ENCODE measurements around the gene MAVS. TPM values are rescaled to one million over a fixed set of nuclear protein-coding genes. Genes with fewer than 3 reads are reported as not detected.

MAVS gene
- total and polyA plus RNA-seq, 2 donors (not counting 3 experiments of a cell fraction or from before 2014, with no cell fraction given) = 18.8 to 40.7 TPM

DNA sequence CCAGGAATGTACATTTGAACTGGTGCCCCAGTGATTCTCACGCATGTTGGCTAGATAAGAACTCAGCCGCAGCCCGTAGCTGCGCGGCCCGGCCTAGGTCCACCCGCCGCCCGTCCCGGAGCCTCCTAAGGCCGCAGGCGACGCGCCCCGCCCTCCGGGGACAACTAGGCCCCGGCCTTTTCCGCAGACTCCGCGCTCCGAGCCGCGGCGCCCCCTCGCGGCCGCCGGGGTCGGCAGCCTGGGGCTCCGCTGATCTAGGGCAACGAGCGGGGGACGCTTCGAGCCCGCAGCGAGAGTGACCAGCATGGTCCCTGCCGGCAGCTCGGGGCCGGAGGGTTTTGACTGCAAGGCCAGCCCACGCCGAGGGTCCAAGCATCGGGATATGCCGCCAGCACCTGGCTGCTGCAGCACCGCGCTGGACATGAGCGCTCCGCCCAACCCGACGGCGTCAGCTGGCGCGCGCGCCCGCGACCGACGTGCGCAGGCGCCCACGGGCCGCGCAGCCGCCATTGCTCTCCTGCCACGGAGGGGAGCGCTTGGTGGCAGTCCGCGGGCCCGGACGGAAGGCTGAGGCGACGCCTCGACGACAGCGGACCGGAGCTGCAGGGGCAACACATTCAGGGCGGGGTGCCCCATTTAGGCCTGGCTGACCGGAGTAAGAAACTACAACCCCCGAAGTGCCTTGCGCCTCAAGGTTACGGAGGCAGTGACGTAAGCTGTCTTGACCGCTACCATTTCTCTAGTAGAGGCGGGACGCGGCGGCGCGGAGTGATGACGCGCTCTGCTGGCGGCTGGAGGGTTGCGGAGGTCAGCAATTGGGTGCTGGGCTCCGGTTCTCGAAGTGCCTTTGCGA, 26.4 kb upstream of the MAVS start, which contains the start of gene AP5S1:
Gene AP5S1, plus strand, starts transcription at position 500 of the 853 bp plus-strand sequence. CDS start 1,571 bp downstream, outside the sequence.
- POLR2A ChIA-PET = interaction anchor here (0.5 to 1.7 kb wide), 8 partner anchors 15 to 265 kb away, joined by 3 to 5 read pairs (median 4); partner anchors contain the start of gene CDC25B
- peak within 1 kb of the TSS; percentile 92 for H3K4me2 ChIP-seq (ENCODE audit: insufficient read depth, low read length)
- no peaks in the 10 kb centered on the region for H4K20me1 ChIP-seq (replicated peaks; ENCODE audit: control insufficient read depth, extremely low read depth, insufficient read depth, low read length)
- intact Hi-C loops (cut with micrococcal nuclease) (loop anchor here (1.0 to 2.0 kb wide), 8 partner anchors 9 to 194 kb away; partner anchors contain the start of genes CDC25B, CENPB, MAVS and PANK2), dilution Hi-C loops (cut with MboI; ENCODE audit: extremely low pct_ligation_motif_present, low sequenced_read_pairs) (no loop called here)
- H3K79me2 ChIP-seq (ENCODE audit: control insufficient read depth, insufficient read depth, low read length) = peaks cover 4% of the 10 kb centered on the region
- H3K4me3 ChIP-seq (replicated peaks in 1 of 3; ENCODE audit: insufficient read depth in 1 of 3, low read depth in 1 of 3, low read length in 3 of 3) = peak within 1 kb of the TSS; percentile 50 to 86 (median 55)
- TSS peak; percentile 68 for BruUV-seq (replicated peaks)
- CTCF ChIA-PET = interaction anchor here (0.7 to 5.1 kb wide), 23 partner anchors 9 to 265 kb away, joined by 3 to 214 read pairs (median 5); partner anchors contain the start of genes ADISSP, CDC25B, CENPB and SPEF1
- peaks cover 7% of the 10 kb centered on the region for H3K4me1 ChIP-seq (ENCODE audit: control insufficient read depth, extremely low read depth, insufficient read depth, low read length)
- TF ChIP-seq, protein P1, sequence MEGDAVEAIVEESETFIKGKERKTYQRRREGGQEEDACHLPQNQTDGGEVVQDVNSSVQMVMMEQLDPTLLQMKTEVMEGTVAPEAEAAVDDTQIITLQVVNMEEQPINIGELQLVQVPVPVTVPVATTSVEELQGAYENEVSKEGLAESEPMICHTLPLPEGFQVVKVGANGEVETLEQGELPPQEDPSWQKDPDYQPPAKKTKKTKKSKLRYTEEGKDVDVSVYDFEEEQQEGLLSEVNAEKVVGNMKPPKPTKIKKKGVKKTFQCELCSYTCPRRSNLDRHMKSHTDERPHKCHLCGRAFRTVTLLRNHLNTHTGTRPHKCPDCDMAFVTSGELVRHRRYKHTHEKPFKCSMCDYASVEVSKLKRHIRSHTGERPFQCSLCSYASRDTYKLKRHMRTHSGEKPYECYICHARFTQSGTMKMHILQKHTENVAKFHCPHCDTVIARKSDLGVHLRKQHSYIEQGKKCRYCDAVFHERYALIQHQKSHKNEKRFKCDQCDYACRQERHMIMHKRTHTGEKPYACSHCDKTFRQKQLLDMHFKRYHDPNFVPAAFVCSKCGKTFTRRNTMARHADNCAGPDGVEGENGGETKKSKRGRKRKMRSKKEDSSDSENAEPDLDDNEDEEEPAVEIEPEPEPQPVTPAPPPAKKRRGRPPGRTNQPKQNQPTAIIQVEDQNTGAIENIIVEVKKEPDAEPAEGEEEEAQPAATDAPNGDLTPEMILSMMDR (IDR thresholded peaks at IDR 0.05; ENCODE audit: extremely low read depth in 1 of 2, insufficient read depth in 1 of 2, low read depth in 1 of 2, low read length in 2 of 2) = peak; percentile 92 to 100
- no peak for TF ChIP-seq MYC (IDR thresholded peaks at IDR 0.05; ENCODE audit: low read depth, low read length)
- TF ChIP-seq GATA2 (IDR thresholded peaks at IDR 0.05; ENCODE audit: insufficient read depth, insufficient read length, low read depth, low read length) = no peak
- TF ChIP-seq FOS (IDR thresholded peaks at IDR 0.05; ENCODE audit: borderline replicate concordance, insufficient read depth, low read length) = no peak
- TF ChIP-seq JUN (IDR thresholded peaks at IDR 0.05; ENCODE audit: borderline replicate concordance, insufficient read depth, insufficient read length, low read depth) = peak; percentile 49
- peak; percentile 87 for TF ChIP-seq POLR2AphosphoS5 (IDR thresholded peaks at IDR 0.05; ENCODE audit: insufficient read depth, low read depth, low read length)
- peak; percentile 81 for TF ChIP-seq POLR2A (IDR thresholded peaks at IDR 0.05; ENCODE audit: low read depth, low read length)
- no peak for TF ChIP-seq EZH2 (IDR thresholded peaks at IDR 0.05; ENCODE audit: borderline replicate concordance, low read depth, low read length, severe bottlenecking)
- TF ChIP-seq, protein P2, sequence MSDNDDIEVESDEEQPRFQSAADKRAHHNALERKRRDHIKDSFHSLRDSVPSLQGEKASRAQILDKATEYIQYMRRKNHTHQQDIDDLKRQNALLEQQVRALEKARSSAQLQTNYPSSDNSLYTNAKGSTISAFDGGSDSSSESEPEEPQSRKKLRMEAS (IDR thresholded peaks at IDR 0.05; ENCODE audit: insufficient read depth, insufficient read length) = no peak
- H3K9me1 ChIP-seq (replicated peaks; ENCODE audit: control insufficient read depth, extremely low read depth, insufficient read depth, low read length) = no peaks in the 10 kb centered on the region
- peak within 1 kb of the TSS; percentile 43 for H2AFZ ChIP-seq (ENCODE audit: low read depth, low read length)
- peak within 1 kb of the TSS; percentile 94 for H3K9ac ChIP-seq (replicated peaks; ENCODE audit: extremely low read depth, insufficient read depth, low read length)
- peak; percentile 96 for FAIRE-seq
- no peaks in the 10 kb centered on the region for H3K9me3 ChIP-seq (replicated peaks; ENCODE audit: control insufficient read depth, insufficient read depth, low read length)
- H3K27me3 ChIP-seq (ENCODE audit: control insufficient read depth in 2 of 2, insufficient read depth in 2 of 2, low read length in 2 of 2) = no peaks in the 10 kb centered on the region
- peaks cover 2 to 14% of the 10 kb centered on the region in 2 experiments for H3K36me3 ChIP-seq (ENCODE audit: control insufficient read depth in 2 of 2, extremely low read depth in 1 of 2, insufficient read depth in 2 of 2, low read length in 2 of 2)
- H3K27ac ChIP-seq (ENCODE audit: insufficient read depth, low read depth, low read length) = peak within 1 kb of the TSS; percentile 84
- peak; percentile 96 for DNase-seq (ENCODE audit: low read depth, low spot score)
